ENCODE measurements around the gene ACVRL1.

ACVRL1 gene

GRCh38 chr12:51907083-51907855 lies at the start of gene ACVRL1:
Gene ACVRL1, plus strand, starts transcription at chr12:51907504. Its CDS starts 4,971 bp downstream, at chr12:51912475.
- DNase-seq = no peak

GRCh38 chr12:51860986-51861385 lies 46.3 kb upstream of the ACVRL1 start:
- no peak for DNase-seq

- DNase-seq = no peak
Observed at GRCh38 chr12:51862947-51863346, 44.4 kb upstream of the ACVRL1 start.

GRCh38 chr12:51863363-51863932 lies 43.9 kb upstream of the ACVRL1 start:
- no peak for DNase-seq

- peak in 1 of 2 experiments; percentile 21 for DNase-seq
Observed at GRCh38 chr12:51863933-51864832, 43.1 kb upstream of the ACVRL1 start.

GRCh38 chr12:51864833-51865670 lies 42.3 kb upstream of the ACVRL1 start:
- no peak for DNase-seq

- DNase-seq = no peak
Observed at GRCh38 chr12:51865757-51866270, 41.5 kb upstream of the ACVRL1 start.

GRCh38 chr12:51866324-51866723 lies 41.0 kb upstream of the ACVRL1 start:
- no peak for DNase-seq

- no peak for DNase-seq
Observed at GRCh38 chr12:51866762-51867161, 40.5 kb upstream of the ACVRL1 start.

GRCh38 chr12:51867371-51867770 lies 39.9 kb upstream of the ACVRL1 start:
- no peak for DNase-seq

- no peak for DNase-seq
Observed at GRCh38 chr12:51867796-51868428, 39.4 kb upstream of the ACVRL1 start.

- DNase-seq = no peak
Observed at GRCh38 chr12:51868821-51869495, 38.3 kb upstream of the ACVRL1 start.

GRCh38 chr12:51869496-51869865 lies 37.8 kb upstream of the ACVRL1 start:
- no peak for DNase-seq

GRCh38 chr12:51869931-51870330 lies 37.4 kb upstream of the ACVRL1 start:
- no peak for DNase-seq

GRCh38 chr12:51870504-51870903 lies 36.8 kb upstream of the ACVRL1 start:
- no peak for DNase-seq

GRCh38 chr12:51871126-51871525 lies 36.2 kb upstream of the ACVRL1 start:
- DNase-seq = no peak

- no peak for DNase-seq
Observed at GRCh38 chr12:51871918-51872688, 35.2 kb upstream of the ACVRL1 start.

GRCh38 chr12:51872689-51872981 lies 34.7 kb upstream of the ACVRL1 start:
- DNase-seq = no peak

- DNase-seq = no peak
Observed at GRCh38 chr12:51873251-51873994, 33.9 kb upstream of the ACVRL1 start.

GRCh38 chr12:51874000-51874399 lies 33.3 kb upstream of the ACVRL1 start:
- DNase-seq = no peak
